Retina (tissue), 1 donor: ENCODE results near the gene RBFOX2.

ENCODE experiments used
- DNase-seq: peaks from one replicate; pipeline ENCODE4 v3.0.0-alpha.2; 2016

Gene RBFOX2

DNA sequence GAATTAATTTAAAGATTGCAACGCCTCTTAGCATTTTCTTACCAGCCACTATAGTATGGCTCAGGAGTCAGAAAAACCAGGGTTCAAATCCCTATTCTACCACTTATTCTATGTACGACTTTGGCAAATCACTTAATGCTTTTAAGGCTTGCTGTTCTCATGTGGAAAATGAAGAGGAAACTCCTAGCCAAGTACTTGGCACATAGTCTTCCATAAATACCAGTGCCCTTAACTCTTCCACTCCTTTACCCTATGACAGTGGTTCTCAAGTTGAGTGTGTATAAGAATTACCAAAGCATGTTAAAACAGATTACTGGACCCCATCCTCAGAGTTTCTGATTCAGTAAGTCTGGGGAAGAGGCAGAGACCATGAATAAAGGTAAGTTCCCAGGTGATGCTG lies 107.6 kb downstream of the RBFOX2 start:
- DNase-seq = no peak

DNA sequence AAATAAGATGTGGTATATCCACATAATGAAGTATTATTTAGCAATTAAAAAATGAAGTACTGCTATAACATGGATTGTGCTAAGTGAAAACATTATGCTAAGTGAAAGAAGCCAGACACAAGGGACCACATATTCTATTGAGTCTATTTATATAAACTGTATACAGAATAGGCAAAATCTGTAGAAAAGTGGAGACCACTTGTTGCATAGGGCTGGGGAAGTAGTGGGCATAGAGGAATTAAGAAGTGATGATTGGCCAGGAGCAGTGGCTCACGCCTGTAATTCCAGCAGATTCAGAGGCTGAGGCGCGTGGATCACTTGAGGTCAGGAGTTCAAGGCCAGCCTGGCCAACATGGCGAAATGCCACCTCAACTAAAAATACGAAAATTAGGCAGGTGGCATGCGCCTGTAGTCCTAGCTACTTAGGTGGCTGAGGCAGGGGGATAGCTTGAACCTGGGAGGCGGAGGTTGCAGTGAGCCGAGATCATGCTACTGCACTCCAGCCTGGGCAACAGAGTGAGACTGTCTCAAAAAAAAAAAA lies 109.6 kb downstream of the RBFOX2 start:
- DNase-seq = no peak

- DNase-seq = peak; percentile 11
These were observed 110.2 kb downstream of the RBFOX2 start for GRCh38 chr22:35918456-35918855.

DNA sequence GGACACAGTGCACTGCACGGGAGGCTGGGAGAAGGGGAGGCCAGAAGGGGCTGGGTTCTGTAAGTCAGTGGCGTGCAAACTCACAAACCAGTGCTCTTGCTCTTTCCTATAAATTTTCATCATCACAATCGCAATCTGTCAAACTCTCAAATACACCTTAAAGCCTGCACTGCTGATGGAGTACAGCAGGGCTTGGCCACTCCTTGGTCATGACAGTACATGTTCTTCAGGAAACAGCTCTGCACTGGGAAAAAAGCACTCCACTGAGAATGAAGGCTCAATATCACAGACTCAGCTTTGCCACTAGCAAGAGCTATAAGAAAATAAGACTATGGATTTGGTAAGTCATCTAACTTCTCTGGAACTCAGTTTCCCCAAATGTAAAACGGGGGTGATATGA lies 111.0 kb downstream of the RBFOX2 start:
- no peak for DNase-seq

DNA sequence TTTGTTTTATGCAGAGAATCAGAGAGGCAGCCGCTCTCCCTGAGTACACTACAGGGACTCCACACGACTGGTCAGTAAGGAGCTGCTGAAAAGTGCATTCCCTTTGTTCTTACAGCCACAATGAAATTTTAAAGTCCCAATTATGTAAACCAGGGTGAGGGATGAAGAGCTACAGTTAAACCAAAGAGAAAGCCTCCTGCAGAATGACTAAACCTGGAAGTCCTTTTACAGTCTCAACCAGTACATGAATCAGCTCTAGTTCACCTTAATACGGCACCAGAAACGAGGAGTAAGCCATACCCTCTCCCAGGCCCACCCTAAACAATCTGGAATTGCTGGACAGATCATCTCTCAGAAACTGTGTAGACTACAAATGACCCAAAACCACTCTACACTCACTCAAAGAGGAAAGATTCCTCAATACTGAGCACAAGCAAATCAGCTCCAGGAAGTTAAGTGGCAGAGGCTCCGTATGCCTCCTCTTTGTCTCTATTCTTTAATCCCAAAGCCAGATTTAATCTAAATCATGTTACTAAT lies 113.1 kb downstream of the RBFOX2 start:
- DNase-seq = peak; percentile 55

GRCh38 chr22:35914665-35915476 lies 113.8 kb downstream of the RBFOX2 start:
- DNase-seq = peak; percentile 80

GRCh38 chr22:35914357-35914664 lies 114.3 kb downstream of the RBFOX2 start:
- no peak for DNase-seq

DNA sequence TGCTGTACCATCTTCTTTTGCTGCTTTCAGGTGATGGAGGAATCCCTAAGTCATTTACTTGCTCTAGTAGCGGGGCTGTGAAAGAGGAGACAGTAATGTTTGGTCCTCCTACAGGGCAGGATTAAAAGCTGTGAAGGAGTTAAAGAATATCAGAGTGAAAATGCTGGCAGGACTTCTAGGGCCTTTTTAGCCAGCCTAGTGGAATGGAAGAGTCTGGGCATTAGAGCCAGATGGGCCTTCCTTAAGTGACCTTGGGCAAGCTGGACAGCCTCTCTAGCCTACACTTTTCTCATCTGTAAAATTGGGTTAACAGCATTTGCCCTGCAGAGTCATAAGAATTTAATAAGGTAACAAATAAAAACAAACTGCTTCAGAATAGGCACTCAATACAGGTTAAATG lies 114.7 kb downstream of the RBFOX2 start:
- peak; percentile 40 for DNase-seq

DNA sequence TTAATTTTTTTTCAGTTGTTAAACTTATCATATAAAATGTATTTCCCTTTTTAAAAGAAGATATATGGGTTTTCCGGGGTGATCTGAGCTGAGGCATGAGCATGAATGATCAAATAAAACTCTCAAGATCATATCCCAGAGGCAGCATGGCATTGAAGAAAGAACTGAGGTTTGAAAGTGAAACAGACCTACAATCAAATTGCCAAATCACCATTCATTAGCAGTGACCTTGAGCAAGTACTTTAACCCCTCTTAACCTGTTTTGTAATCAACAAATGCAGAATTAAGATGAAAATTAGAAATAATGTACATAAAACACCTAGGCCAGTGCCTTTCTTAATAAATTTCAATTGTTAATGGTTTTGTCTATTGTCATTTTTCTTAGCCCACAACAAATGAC lies 116.0 kb downstream of the RBFOX2 start:
- no peak for DNase-seq

GRCh38 chr22:35911877-35912276 lies 116.7 kb downstream of the RBFOX2 start:
- no peak for DNase-seq

DNA sequence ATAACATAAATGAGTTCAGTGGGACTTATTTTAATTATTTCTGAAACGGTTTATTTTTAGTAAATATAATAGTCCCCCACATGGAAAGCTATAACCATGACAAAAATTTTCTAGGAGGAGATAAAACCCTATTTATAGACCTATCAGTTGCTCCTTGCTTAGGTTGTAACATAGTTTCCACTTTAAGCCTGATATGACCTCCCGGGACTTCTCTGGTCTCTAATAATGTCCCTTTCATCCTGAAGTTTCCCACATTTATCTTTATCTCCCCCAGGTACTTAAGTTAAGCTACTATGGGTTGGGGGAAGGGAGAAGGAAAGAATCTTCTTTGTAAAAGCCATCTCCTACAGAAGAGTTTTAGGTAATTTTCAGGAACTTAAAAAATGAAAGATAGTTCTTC lies 117.7 kb downstream of the RBFOX2 start:
- DNase-seq = no peak

DNA sequence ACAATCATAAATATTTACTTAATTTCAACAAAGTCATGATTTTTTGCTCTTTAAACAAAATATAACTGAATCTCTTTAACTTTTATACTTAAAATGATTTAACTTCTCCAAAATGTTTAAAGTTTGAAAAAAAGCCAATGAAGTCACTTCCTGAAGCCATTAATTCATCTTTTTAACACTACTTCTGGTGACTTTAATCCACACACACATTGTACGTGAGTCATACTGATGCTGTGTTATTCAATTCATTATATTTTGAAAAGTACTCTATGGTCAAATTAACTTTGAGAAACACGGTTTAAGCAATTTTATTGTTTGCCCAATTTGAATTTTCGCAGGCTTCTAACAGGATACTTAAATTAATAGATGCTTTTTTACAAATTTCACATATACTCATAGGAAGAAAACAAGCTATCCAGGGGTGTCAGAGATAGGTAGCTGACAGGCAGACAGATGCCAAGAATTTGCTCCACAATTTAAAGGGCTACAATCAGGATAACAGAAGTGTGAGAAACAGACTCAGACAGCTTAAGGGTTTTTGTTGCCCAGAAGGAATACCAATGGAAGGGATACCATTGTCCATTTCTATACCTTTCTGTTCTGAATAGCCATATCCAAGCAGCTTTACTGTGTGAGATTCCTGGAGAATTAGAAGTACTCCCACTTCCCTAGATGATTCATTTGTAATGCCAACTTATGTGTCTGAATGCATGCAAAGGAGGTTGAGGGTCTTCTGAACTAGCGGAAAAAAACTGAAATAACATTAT lies 118.4 kb downstream of the RBFOX2 start:
- no peak for DNase-seq

GRCh38 chr22:35905894-35906293 lies 122.7 kb downstream of the RBFOX2 start:
- DNase-seq = no peak

DNA sequence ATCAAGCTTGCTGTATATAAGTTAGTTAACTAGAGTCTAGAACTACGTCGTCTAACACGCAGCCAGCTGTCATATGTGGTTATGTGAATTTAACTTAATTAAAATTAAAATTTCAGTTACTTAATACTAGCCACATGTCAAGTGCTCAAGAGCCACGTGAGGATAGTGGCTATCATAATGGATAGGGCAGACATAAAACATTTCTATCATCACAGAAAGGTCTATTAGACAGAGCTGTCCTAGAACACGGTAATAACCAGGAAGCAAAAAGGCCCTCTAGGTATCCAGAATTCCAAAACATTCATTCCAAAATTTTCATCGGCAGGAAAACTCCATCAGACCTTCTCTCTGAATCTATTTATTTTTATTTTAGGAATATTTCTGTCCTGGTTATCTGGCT lies 123.9 kb downstream of the RBFOX2 start:
- no peak for DNase-seq

GRCh38 chr22:35904336-35904692 lies 124.3 kb downstream of the RBFOX2 start:
- DNase-seq = no peak

DNA sequence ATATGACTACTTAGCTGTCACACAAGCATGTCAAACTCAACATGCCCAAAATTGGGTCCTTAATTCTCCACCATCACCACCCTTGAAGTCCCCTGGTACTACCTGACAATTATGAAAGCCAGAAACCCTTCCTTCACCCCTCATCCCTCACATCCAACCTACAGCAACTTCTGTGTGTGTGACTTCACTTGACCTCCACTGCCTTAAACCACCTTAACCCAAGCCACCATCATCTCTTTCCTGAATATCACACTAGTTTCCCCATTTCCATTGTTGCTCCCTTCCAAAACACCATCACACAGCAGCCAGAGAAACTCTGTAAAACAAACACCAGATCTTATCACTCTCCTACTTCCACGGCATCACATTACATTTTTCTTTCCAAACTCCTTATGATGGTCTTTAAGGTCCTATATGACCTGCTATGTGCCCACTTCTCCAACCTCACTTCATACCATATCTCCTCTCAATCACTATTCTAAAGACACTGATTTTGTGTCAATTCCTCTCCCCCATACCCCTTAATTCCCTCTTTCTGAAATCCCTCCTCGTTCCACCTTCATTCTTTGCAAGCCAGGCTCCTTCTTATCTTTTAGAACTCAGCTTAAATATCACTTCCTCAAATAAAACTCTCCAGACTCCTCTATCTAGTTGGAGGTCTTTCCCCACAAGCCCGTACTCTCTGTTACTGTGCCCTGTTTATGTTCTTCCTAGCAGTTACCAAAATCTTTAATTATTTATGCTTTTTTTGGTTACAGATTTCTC lies 124.9 kb downstream of the RBFOX2 start:
- DNase-seq = no peak

DNA sequence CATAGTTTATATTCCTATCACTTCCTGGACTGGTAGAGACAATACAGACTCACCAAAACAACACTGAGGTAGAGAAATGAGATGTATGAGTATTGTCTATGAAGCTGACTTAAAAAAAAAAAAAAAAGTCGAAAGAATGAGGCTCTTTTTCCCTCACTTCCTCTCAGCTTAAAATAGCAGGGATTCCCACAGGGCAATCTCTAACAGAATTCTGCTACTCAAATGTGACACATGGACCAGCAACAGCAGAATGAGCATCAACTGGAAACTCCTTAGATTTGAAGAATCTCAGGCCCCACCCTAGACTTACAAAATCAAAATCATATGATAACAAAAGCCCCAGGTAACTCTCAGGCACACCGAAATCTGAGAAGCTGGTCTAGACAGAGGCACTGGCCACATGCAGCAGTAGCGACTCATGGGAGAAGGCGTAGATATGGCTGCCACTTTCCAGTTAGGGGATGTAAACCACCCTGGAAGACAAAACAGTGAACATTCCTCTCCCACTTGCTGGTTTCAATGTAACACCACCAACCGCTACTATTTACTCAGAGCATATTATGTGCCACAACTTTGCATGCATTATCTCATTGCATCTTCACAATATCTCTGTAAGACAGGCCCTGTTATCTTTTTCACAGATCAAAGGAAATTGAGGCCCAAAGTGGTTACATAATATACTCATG lies 128.0 kb downstream of the RBFOX2 start:
- DNase-seq = no peak

DNA sequence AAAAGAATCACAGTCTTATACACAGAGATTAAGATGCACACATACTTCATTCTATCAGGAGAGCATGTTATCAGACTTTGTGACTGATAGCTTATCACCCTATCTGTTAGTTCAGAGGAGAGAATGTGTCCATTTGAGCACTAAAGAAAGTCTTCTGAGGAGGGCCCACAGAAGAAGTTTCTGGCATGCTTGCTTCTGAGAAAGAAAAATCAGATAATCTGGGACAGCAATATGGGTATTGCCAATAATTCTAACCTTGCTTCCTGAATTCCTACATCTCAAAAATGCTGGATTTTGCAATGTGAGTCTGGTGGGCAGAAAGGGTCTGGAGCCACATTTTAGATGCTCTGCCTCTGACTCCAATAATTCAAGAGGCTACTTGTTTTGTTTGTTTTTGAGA lies 128.9 kb downstream of the RBFOX2 start:
- DNase-seq = no peak

- DNase-seq = no peak
These were observed 132.4 kb downstream of the RBFOX2 start for GRCh38 chr22:35896111-35896705.

DNA sequence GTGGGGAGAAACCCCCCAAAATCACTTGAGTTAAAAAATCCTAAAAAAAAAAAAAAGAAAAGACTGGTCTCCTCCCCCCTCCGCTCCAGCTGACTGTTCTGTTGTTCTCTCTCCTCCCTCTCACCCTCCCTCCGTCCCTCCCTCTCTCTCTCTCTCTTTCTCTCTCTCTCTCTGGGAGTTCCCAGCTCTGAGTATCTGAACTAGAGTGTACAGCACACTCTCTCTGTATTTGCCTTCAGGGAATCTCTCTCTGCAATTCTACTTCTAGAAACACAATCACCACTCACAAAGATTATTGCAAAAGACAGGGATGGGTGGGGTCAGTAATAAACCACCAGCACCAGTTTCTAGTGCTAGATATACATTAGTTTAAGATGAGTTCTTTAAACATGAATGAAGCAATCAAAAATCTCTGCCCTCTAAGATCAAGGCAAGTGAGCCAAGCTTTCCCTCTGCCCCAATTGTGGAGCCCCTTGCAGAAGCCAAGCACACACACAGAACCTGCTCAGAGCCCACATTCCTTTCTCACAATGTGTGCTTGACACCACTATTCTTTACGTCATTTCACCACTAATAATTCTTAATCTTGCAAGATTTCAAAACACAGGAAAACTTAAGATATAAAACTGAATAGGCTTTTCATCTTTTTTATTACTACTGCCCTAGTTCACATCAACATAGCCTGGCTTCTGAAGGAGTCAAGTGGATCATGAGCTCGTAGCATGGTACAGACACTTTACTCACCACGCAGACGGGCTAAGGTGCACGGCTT lies 133.5 kb downstream of the RBFOX2 start:
- DNase-seq = peak; percentile 67

DNA sequence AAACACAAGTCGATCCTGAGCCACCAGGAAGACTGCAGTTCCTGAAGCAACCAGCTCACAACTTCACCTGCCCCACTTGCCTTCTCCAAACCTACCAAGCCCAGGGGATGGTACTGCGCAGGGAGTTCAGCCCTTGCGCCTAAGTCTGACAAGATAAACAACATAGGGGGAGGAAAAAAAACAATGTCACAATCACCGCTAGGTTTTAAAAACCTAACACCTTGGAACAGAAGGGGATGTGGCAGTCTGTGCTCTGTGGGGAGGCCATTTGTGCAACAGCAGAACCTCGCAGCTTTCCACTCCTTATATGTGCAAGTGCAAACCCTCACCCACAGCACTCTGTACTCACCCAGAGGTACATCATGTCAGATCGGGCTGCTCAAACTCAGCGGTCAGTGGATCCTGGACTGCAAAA lies 134.2 kb downstream of the RBFOX2 start:
- peak; percentile 63 for DNase-seq
